ENCODE results near the gene FBLIM1.

FBLIM1 gene

GRCh38 chr1:15758343-15758931, at the start of gene FBLIM1:
Gene FBLIM1 (plus strand): TSS chr1:15758795. CDS start chr1:15764984, 6,189 bp downstream.
- in situ Hi-C loops (cut with MboI; ENCODE audit: low sequenced_read_pairs): no loop called here

GRCh38 chr1:15709226-15709625, 49.4 kb upstream of the FBLIM1 start:
- in situ Hi-C loops (cut with MboI; ENCODE audit: low sequenced_read_pairs): no loop called here

- in situ Hi-C loops (cut with MboI; ENCODE audit: low sequenced_read_pairs): no loop called here
Measured at GRCh38 chr1:15712168-15712567, 46.4 kb upstream of the FBLIM1 start.

- in situ Hi-C loops (cut with MboI; ENCODE audit: low sequenced_read_pairs): no loop called here
Measured at GRCh38 chr1:15714406-15715136, 44.0 kb upstream of the FBLIM1 start.

- in situ Hi-C loops (cut with MboI; ENCODE audit: low sequenced_read_pairs): no loop called here
Measured at GRCh38 chr1:15717418-15718125, 41.0 kb upstream of the FBLIM1 start.

- in situ Hi-C loops (cut with MboI; ENCODE audit: low sequenced_read_pairs): no loop called here
Measured at GRCh38 chr1:15718199-15718601, 40.4 kb upstream of the FBLIM1 start.

- in situ Hi-C loops (cut with MboI; ENCODE audit: low sequenced_read_pairs): no loop called here
Measured at GRCh38 chr1:15719381-15720120, 39.0 kb upstream of the FBLIM1 start.

- in situ Hi-C loops (cut with MboI; ENCODE audit: low sequenced_read_pairs): no loop called here
Measured at GRCh38 chr1:15720861-15721260, 37.7 kb upstream of the FBLIM1 start.

GRCh38 chr1:15722411-15722810, 36.2 kb upstream of the FBLIM1 start:
- in situ Hi-C loops (cut with MboI; ENCODE audit: low sequenced_read_pairs): no loop called here

GRCh38 chr1:15722836-15723532, 35.6 kb upstream of the FBLIM1 start:
- in situ Hi-C loops (cut with MboI; ENCODE audit: low sequenced_read_pairs): no loop called here

GRCh38 chr1:15723631-15724246, 34.9 kb upstream of the FBLIM1 start:
- in situ Hi-C loops (cut with MboI; ENCODE audit: low sequenced_read_pairs): no loop called here

GRCh38 chr1:15724949-15725880, 33.4 kb upstream of the FBLIM1 start:
- in situ Hi-C loops (cut with MboI; ENCODE audit: low sequenced_read_pairs): no loop called here

- in situ Hi-C loops (cut with MboI; ENCODE audit: low sequenced_read_pairs): no loop called here
Measured at GRCh38 chr1:15726508-15726907, 32.1 kb upstream of the FBLIM1 start.

GRCh38 chr1:15727021-15727420, 31.6 kb upstream of the FBLIM1 start:
- in situ Hi-C loops (cut with MboI; ENCODE audit: low sequenced_read_pairs): no loop called here

GRCh38 chr1:15727424-15727823, 31.2 kb upstream of the FBLIM1 start:
- in situ Hi-C loops (cut with MboI; ENCODE audit: low sequenced_read_pairs): no loop called here

- in situ Hi-C loops (cut with MboI; ENCODE audit: low sequenced_read_pairs): no loop called here
Measured at GRCh38 chr1:15727866-15728534, 30.6 kb upstream of the FBLIM1 start.

- in situ Hi-C loops (cut with MboI; ENCODE audit: low sequenced_read_pairs): no loop called here
Measured at GRCh38 chr1:15728937-15729657, 29.5 kb upstream of the FBLIM1 start.

GRCh38 chr1:15730423-15730822, 28.2 kb upstream of the FBLIM1 start:
- in situ Hi-C loops (cut with MboI; ENCODE audit: low sequenced_read_pairs): no loop called here
